ENCODE results near the gene SPON2.

The SPON2 gene

GRCh38 chr4:1208970-1209704 lies 36.8 kb upstream of the SPON2 start:
- peak overlapping the region; percentile 70 for H3K27ac ChIP-seq
- ChIA-PET CTCF (interaction anchor here (0.7 kb wide), 1 partner anchor 15 kb away, joined by 5 read pairs; no protein-coding TSS in a partner anchor), POLR2A (ENCODE audit: low non-redundant PET) (no interaction called here)
- no peak for TF ChIP-seq CTCF (conservative IDR thresholded peaks at IDR 0.05; ENCODE audit: low read depth)
- DNase-seq (ENCODE audit: low spot score), result no peak

GRCh38 chr4:1208266-1208961 lies 36.0 kb upstream of the SPON2 start:
- TF ChIP-seq CTCF (conservative IDR thresholded peaks at IDR 0.05; ENCODE audit: low read depth), result no peak
- POLR2A ChIA-PET (ENCODE audit: low non-redundant PET), result no interaction called here
- CTCF ChIA-PET, result interaction anchor here (0.7 kb wide), 1 partner anchor 14 kb away, joined by 5 read pairs; no protein-coding TSS in a partner anchor
- no peak for DNase-seq (ENCODE audit: low spot score)
- H3K27ac ChIP-seq, result peak overlapping the region; percentile 70

GRCh38 chr4:1207603-1208265 lies 35.4 kb upstream of the SPON2 start:
- CTCF ChIA-PET, result no interaction called here
- no peak for DNase-seq (ENCODE audit: low spot score)
- TF ChIP-seq CTCF (conservative IDR thresholded peaks at IDR 0.05; ENCODE audit: low read depth), result no peak
- POLR2A ChIA-PET (ENCODE audit: low non-redundant PET), result no interaction called here
- peak overlapping the region; percentile 70 for H3K27ac ChIP-seq

GRCh38 chr4:1207157-1207470 lies 34.7 kb upstream of the SPON2 start:
- H3K27ac ChIP-seq, result no peak overlapping the region
- ChIA-PET CTCF (no interaction called here), POLR2A (ENCODE audit: low non-redundant PET) (no interaction called here)
- DNase-seq (ENCODE audit: low spot score), result no peak
- TF ChIP-seq CTCF (conservative IDR thresholded peaks at IDR 0.05; ENCODE audit: low read depth), result no peak

GRCh38 chr4:1206299-1207156 lies 34.1 kb upstream of the SPON2 start:
- no peak for DNase-seq (ENCODE audit: low spot score)
- CTCF ChIA-PET, result no interaction called here
- no peak for TF ChIP-seq CTCF (conservative IDR thresholded peaks at IDR 0.05; ENCODE audit: low read depth)
- H3K27ac ChIP-seq, result no peak overlapping the region
- POLR2A ChIA-PET (ENCODE audit: low non-redundant PET), result no interaction called here

Data from RWPE1 (cell line).